Activated T-helper 17 cell treated with anti-CD3 and anti-CD28 coated beads, Interleukin-2, amount 50 U/mL, for 72 hours (primary cell): ENCODE measurements around the gene SNTB2. TPM values are rescaled to one million over a fixed set of nuclear protein-coding genes. Genes with fewer than 3 reads are reported as not detected.
"Not testable (repeated sequence)": the region's sequence is repeated elsewhere in the genome, so short reads cannot be mapped to it uniquely, and the experiment has no call there.

Source experiments
- ATAC-seq: fragments of 150-1000 bp; cut with Tn5 transposase; replicated peaks from 2 replicates; pipeline ENCODE4 v1.10.0; 2021; ENCODE audit warnings: mild to moderate bottlenecking, moderate library complexity
- H3K27ac Mint-ChIP-seq: one replicate; pipeline ENCODE4 v1.8.0; 2022; ENCODE audit warnings: mixed read lengths
- H3K27me3 Mint-ChIP-seq: one replicate; pipeline ENCODE4 v1.8.0; 2022; ENCODE audit warnings: mixed read lengths
- H3K36me3 Mint-ChIP-seq: one replicate; pipeline ENCODE4 v1.8.0; 2022; ENCODE audit warnings: low read depth, mild to moderate bottlenecking, mixed read lengths
- H3K4me1 Mint-ChIP-seq: one replicate; pipeline ENCODE4 v1.8.0; 2022; ENCODE audit warnings: mixed read lengths
- H3K4me3 Mint-ChIP-seq: one replicate; pipeline ENCODE4 v1.8.0; 2022; ENCODE audit warnings: mild to moderate bottlenecking, mixed read lengths
- H3K9me3 Mint-ChIP-seq: one replicate; pipeline ENCODE4 v1.8.0; 2022; ENCODE audit warnings: mixed read lengths
- total RNA-seq, 2 donors: library from RNA; stranded (reverse); gene quantifications; one replicate each; pipeline ENCODE4 v1.2.3, GENCODE V29; 2022

Gene SNTB2
- total RNA-seq, 2 donors from 2014 or later = 21.0 to 22.9 TPM

DNA sequence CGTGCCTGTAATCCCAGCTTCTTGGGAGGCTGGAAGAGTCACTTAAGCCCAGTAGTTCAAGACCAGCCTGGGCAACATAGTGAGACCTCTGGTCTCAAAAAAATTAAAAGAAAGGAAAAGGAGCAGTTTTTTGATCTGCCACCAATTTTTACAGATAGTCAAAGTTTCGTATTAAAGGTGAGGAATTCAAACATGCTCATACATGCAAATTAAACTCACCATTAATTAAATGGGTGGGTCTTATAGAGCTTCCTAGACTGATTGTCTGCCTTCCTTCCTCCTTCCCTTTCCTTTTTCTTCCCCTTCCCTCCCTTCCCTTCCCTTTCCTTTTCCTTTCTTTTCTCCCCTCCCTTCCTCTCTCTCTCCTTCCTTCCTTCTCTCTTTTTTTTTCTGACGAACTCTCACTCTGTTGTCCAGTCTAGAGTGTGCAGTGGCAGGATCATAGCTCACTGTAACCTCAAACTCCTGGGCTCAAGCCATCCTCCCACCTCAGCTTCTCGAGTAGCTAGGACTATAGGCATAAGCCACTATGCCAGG, 87.8 kb downstream of the SNTB2 start:
- Mint-ChIP-seq H3K27ac (peak overlapping the region; percentile 47), H3K9me3 (no peaks in the 10 kb centered on the region), H3K4me3 (no peak overlapping the region), H3K27me3 (no peaks in the 10 kb centered on the region), H3K4me1 (no peaks in the 10 kb centered on the region), H3K36me3 (peaks cover 13% of the 10 kb centered on the region)
- no peak for ATAC-seq

DNA sequence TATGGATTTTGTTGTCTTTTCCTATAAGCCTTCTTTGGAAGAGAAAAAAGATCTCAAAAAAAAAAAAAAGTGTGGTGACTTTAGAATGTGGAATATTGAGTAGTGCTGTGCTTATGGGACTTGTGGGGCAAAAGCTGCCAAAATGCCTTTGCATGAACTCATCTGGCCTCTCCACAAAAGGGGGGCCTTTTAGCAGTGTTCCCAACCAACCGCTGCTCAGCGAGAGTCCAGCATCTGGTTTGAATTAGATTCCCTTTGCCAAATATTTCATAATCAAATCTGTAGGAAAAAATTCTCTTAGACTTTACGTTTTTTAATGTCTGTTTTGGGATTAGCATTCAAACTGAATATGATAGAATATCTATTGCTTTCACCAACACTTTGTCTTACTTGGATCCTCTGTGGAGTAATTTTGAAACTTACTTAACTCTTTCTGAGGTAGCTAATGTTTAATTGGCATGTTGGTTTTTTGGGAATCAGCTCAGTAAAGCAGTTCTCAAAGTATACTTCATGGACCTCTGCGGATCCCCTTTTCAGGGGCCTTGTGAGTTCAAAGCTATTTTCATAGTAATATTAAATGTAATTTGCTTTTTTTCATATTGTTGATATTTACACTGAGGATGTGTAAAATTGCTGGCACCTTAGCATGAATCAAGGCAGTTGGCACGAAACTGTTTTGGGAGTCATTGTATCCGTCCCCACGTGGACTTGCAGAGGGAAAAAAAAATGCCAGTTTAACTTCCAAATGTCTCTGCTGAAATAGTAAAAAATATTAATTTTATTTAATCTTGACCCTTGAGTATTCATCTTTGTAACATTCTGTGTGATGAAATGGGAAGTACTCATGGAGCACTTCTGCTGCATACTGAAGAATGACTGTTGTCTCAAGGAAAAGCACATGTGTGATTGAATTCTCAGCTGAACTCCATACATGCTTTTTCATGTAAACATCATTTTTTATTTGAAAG, 89.5 kb downstream of the SNTB2 start:
- no peak for ATAC-seq
- Mint-ChIP-seq H3K36me3 (no peaks in the 10 kb centered on the region), H3K4me3 (no peak overlapping the region), H3K27ac (no peak overlapping the region), H3K9me3 (no peaks in the 10 kb centered on the region), H3K4me1 (no peaks in the 10 kb centered on the region), H3K27me3 (no peaks in the 10 kb centered on the region)

DNA sequence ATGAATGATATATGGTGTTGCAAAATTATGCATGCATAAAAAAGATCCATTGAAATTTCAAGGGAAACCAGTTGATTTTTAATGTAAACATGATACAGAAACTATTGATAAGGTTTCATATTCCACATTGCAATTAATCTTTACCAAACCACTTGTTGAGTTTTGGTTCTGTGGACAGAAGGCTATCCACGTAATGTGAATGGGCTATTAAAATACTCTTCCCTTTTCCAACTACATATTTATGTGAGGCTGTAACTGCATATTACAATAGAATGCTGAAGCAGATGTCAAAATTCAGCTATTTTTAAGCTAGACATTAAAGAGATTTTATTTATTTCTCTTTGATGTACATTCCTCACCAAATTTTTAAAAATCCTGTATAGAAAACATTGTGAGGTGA, 90.4 kb downstream of the SNTB2 start:
- no peaks in the 10 kb centered on the region for H3K9me3 Mint-ChIP-seq
- H3K4me3 Mint-ChIP-seq = no peak overlapping the region
- H3K4me1 Mint-ChIP-seq = no peaks in the 10 kb centered on the region
- H3K27ac Mint-ChIP-seq = no peak overlapping the region
- H3K36me3 Mint-ChIP-seq = no peaks in the 10 kb centered on the region
- no peaks in the 10 kb centered on the region for H3K27me3 Mint-ChIP-seq
- ATAC-seq = no peak

DNA sequence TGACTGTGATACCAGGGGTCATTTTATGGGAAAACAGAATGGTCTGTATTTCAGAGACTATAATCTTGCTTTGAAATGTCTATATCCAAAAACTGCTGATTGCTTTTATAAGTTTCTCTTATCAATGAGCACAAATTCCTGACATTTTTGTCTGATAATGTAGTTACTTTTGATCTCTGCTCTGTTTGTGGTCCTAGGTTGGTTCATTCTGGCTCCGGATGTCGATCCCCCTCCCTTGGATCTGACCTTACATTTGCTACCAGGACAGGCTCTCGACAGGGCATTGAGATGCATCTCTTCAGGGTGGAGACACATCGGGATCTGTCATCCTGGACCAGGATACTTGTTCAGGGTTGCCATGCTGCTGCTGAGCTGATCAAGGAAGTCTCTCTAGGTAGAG, 96.9 kb downstream of the SNTB2 start:
- no peaks in the 10 kb centered on the region for H3K4me1 Mint-ChIP-seq
- H3K27ac Mint-ChIP-seq = peak overlapping the region; percentile 21
- no peak overlapping the region for H3K4me3 Mint-ChIP-seq
- no peaks in the 10 kb centered on the region for H3K36me3 Mint-ChIP-seq
- ATAC-seq = no peak
- H3K27me3 Mint-ChIP-seq = no peaks in the 10 kb centered on the region
- no peaks in the 10 kb centered on the region for H3K9me3 Mint-ChIP-seq

DNA sequence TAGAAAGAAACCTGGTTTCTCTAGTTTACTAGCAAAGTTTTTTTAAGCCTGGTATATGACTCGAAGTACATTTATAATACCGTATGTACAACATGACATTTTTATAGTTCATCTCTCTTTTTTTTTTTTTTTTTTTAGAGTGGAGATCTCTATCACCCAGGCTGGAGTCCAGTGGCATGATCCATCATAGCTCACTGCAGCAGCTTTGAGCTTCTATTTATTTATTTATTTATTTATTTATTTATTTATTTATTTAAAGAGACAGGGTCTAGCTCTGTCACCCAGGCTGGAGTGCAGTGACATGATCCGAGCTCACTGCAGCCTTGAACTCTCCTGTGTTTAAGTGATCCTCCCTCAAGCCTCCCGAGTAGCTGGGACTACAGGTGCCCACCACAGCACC, 98.3 kb downstream of the SNTB2 start:
- H3K4me3 Mint-ChIP-seq = no peak overlapping the region
- no peaks in the 10 kb centered on the region for H3K9me3 Mint-ChIP-seq
- H3K4me1 Mint-ChIP-seq = no peaks in the 10 kb centered on the region
- H3K36me3 Mint-ChIP-seq = no peaks in the 10 kb centered on the region
- no peaks in the 10 kb centered on the region for H3K27me3 Mint-ChIP-seq
- no peak overlapping the region for H3K27ac Mint-ChIP-seq
- no peak for ATAC-seq

DNA sequence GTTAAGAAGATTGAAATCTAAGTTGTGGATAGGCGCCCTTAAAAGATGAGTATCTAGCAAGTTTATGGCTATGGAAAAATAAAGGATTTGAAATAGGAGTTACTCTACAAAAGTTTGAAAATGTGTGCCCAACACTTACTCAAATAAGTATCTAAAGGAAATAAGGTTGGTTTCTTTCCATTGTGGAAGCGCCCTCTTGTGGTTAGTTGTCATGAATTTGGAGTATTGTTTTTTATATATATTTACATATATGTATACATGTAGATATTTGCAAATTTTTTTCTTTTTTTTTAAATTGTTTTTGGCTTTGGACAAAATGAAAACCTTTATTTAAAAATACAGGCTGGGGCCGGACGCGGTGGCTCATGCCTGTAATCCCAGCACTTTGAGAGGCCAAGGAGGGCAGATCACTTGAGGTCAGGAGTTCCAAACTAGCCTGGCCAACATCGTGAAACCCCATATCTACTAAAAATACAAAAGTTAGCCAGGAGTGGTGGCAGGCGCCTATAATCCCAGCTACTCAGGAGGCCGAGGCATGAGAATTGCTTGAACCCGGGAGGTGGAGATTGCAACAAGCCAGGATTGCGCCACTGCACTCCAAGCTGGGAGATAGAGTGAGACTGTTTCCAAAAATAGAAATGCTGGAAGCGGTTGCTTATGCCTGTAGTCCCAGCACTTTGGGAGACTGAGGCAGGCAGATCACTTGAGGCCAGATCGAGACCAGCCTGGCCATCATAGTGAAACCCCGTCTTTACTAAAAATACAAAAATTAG, 100.2 kb downstream of the SNTB2 start:
- no peaks in the 10 kb centered on the region for H3K9me3 Mint-ChIP-seq
- H3K4me1 Mint-ChIP-seq = no peaks in the 10 kb centered on the region
- H3K27ac Mint-ChIP-seq = no peak overlapping the region
- H3K36me3 Mint-ChIP-seq = no peaks in the 10 kb centered on the region
- H3K4me3 Mint-ChIP-seq = no peak overlapping the region
- H3K27me3 Mint-ChIP-seq = no peaks in the 10 kb centered on the region
- peak; percentile 43 for ATAC-seq

DNA sequence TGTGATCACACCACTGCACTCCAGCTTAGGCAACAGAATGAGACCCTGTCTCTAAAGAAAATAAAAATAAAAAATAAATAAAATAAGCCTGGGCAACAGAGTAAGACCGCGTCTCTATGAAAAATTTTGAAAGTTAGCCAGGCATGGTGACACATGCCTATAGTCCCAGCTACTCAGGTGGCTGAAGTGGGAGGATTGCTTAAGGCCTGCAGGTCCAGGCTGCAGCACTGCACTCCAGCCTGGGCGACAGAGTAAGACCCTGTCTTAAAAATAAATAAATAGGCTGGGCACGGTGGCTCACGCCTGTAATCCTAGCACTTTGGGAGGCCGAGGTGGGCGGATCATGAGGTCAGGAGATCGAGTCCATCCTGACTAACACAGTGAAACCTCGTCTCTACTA, 104.7 kb downstream of the SNTB2 start:
- ATAC-seq, H3K9me3 Mint-ChIP-seq, H3K27me3 Mint-ChIP-seq, H3K36me3 Mint-ChIP-seq, H3K27ac Mint-ChIP-seq, H3K4me1 Mint-ChIP-seq, H3K4me3 Mint-ChIP-seq: not testable (repeated sequence)

DNA sequence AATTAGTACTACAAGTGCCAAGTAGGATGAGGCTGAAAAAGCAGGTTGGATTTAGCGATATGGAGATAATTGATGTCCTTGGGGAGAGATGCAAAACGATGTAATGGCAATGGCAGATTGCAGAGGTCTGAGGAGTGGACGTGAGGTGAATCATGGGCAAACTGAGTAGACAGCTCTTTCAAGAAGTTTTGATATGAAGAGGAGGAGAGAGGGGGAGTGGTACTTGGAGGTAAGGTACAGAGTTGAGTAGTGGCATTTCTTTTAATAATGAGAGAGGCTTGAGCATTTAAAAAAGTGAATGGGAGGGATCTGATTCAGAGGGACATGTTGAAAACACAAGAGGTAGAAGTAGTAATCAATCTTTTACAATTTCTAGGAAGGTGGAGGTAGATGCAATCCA, 106.4 kb downstream of the SNTB2 start:
- Mint-ChIP-seq H3K27ac (peak overlapping the region; percentile 67), H3K4me1 (peaks cover 6% of the 10 kb centered on the region), H3K9me3 (no peaks in the 10 kb centered on the region), H3K4me3 (no peak overlapping the region), H3K36me3 (no peaks in the 10 kb centered on the region), H3K27me3 (no peaks in the 10 kb centered on the region)
- peak; percentile 87 for ATAC-seq

DNA sequence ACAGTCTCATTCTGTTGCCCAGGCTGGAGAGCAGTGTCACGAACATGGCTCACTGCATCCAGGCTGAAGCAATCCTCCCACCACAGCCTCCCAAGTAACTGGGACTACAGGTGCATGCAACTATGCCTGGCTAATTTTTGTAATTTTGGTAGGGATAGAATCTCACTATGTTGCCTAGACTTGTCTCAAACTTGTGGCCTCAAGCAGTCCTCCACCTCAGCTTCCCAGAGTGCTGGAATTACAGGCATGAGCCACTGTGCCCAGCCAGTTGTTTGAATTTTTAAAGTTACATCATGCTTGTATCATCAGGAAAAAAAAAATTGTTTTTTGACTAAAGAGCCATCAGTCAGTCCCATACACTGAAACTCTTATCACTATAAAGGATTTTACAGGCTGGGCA, 107.1 kb downstream of the SNTB2 start:
- Mint-ChIP-seq H3K27ac (no peak overlapping the region), H3K36me3 (no peaks in the 10 kb centered on the region), H3K9me3 (no peaks in the 10 kb centered on the region), H3K4me3 (no peak overlapping the region), H3K4me1 (peaks cover 6% of the 10 kb centered on the region), H3K27me3 (no peaks in the 10 kb centered on the region)
- ATAC-seq = no peak

DNA sequence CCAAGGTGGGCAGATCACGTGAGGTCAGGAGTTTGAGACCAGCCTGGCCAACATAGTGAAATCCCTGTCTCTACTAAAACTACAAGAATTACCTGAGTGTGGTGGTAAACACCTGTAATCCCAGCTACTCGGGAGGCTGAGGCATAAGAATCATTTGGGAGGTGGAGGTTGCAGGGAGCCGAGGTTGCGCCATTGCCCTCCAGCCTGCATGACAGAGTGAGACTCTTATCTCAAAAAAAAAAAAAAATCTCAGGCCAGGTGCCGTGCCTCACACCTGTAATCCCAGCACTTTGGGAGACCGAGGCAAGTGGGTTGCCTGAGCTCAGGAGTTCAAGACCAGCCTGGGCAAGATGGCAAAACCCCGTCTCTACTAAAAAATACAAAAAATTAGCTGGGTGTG, 109.8 kb downstream of the SNTB2 start:
- H3K27ac Mint-ChIP-seq, ATAC-seq, H3K9me3 Mint-ChIP-seq, H3K27me3 Mint-ChIP-seq, H3K4me1 Mint-ChIP-seq, H3K4me3 Mint-ChIP-seq: not testable (repeated sequence)
- peaks cover 19% of the 10 kb centered on the region for H3K36me3 Mint-ChIP-seq

DNA sequence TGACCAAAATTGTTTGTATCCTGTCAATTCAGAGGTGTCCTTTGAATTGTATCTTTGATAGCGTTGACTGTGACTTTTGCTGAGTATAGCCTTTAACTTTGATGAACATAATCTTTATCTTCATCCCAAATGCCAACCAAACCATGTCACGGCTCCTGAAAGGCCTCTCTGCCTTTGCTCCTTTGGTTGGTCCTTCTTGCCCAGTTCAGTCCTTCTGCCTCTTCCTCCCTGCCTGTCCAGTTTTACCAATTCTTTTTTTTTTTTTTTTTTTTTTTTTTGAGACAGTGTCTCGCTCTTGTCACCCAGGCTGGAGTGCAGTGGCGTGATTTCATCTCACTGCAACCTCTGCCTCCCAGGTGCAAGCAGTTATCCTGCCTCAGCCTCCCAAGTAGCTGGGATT, 111.3 kb downstream of the SNTB2 start:
- H3K27ac Mint-ChIP-seq = no peak overlapping the region
- no peaks in the 10 kb centered on the region for H3K9me3 Mint-ChIP-seq
- H3K27me3 Mint-ChIP-seq = no peaks in the 10 kb centered on the region
- no peak overlapping the region for H3K4me3 Mint-ChIP-seq
- ATAC-seq = no peak
- peaks cover 19% of the 10 kb centered on the region for H3K36me3 Mint-ChIP-seq
- peaks cover 5% of the 10 kb centered on the region for H3K4me1 Mint-ChIP-seq

DNA sequence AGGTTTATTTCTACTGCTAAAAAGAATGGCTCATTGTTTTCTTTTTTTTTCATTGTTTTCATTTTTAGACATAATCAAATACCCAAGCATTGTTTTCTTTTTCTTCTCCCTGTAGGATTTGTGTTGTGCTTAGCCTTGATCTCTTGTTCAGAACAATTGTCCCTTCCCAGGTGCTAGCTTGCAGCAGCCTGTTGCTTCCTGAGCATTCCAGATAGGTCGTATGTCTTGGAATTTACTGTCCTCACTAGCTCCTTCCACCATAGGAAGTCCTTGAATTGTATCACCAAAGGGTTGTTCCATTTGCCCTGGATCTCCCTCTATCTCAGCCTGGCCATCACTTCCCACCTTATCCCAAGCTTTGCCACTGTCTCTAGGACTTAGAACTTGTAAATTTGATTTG, 114.2 kb downstream of the SNTB2 start:
- H3K4me1 Mint-ChIP-seq = no peaks in the 10 kb centered on the region
- H3K27ac Mint-ChIP-seq = no peak overlapping the region
- ATAC-seq = no peak
- no peak overlapping the region for H3K4me3 Mint-ChIP-seq
- H3K9me3 Mint-ChIP-seq = no peaks in the 10 kb centered on the region
- no peaks in the 10 kb centered on the region for H3K27me3 Mint-ChIP-seq
- H3K36me3 Mint-ChIP-seq = peaks cover 19% of the 10 kb centered on the region

DNA sequence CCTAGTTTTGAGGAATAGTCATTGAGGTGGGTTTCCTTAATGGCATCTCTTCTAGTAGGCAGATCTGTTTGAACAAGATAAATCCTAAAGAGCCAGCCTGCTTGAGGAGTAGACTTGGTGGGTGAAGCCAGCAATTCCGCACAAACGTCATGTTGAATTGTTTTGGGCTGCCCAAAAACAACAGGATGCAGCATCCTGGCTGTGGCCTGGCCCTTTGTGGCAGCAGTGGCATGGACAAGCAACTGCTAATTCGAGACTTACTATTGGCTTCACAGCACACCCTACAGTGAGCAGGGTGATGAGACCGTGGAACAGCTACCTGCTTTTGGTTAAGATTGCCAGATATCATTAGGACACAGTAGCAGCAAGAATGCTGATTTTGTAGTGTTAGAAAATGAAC, 114.9 kb downstream of the SNTB2 start:
- no peaks in the 10 kb centered on the region for H3K4me1 Mint-ChIP-seq

DNA sequence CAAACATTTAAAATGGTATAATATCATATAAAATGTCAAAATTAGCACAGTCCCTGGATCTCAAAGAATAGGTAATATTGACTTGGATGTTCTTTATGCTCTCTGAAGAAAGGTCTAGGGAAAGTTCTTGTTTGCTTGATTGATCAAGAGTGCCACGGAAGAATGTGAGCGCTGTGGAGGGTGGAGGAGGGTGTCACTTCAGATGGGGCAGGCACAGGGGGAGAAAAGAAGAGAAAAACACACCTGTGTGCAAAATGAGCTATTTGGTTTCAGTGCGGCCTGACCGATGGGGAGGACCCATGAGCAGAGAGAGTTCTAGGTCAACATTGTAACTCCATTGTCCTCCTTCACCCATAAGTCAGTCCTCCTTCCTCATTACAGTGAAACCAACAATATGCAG, 115.3 kb downstream of the SNTB2 start:
- Mint-ChIP-seq H3K9me3 (no peaks in the 10 kb centered on the region), H3K36me3 (peaks cover 19% of the 10 kb centered on the region)

More for the DNA sequence above, 114.9 kb downstream of the SNTB2 start:
- Mint-ChIP-seq H3K9me3 (no peaks in the 10 kb centered on the region), H3K36me3 (peaks cover 19% of the 10 kb centered on the region), H3K27ac (no peak overlapping the region), H3K4me3 (no peak overlapping the region), H3K27me3 (no peaks in the 10 kb centered on the region)
- ATAC-seq = no peak

DNA sequence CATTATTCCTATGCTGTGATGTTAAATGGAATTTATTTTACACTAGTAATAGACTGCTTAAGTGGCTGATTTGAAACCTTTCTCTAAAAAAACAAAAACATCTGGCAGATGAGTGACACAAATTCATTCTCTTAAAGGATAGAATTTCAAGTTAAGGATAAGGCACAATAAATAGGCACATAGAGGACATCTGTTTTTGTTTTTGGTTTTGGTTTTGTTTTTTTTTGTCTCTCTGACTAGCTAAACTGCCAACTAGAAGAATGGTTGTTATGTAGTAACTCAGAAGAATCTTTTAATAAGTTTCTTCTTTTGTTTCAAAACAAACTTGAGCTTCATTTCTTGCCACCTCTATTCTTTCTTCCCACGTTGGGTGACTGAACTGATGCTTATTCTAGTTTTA, 119.1 kb downstream of the SNTB2 start:
- H3K27me3 Mint-ChIP-seq = no peaks in the 10 kb centered on the region
- peaks cover 7% of the 10 kb centered on the region for H3K36me3 Mint-ChIP-seq
- H3K9me3 Mint-ChIP-seq = no peaks in the 10 kb centered on the region
- no peaks in the 10 kb centered on the region for H3K4me1 Mint-ChIP-seq
- no peak overlapping the region for H3K4me3 Mint-ChIP-seq
- ATAC-seq = no peak
- peak overlapping the region; percentile 49 for H3K27ac Mint-ChIP-seq

More for the DNA sequence above, 115.3 kb downstream of the SNTB2 start:
- no peak overlapping the region for H3K27ac Mint-ChIP-seq
- H3K27me3 Mint-ChIP-seq = no peaks in the 10 kb centered on the region
- no peak overlapping the region for H3K4me3 Mint-ChIP-seq
- ATAC-seq = no peak
- no peaks in the 10 kb centered on the region for H3K4me1 Mint-ChIP-seq
